ENCODE measurements around the gene CAMK4. TPM values are rescaled to one million over a fixed set of nuclear protein-coding genes. Genes with fewer than 3 reads are reported as not detected.

Gene CAMK4
- total and polyA plus RNA-seq, 9 of the 15 experiments (the other 6 are each of a cell fraction or from before 2014, with no cell fraction given) = 0.35 TPM; not detected in 8

DNA sequence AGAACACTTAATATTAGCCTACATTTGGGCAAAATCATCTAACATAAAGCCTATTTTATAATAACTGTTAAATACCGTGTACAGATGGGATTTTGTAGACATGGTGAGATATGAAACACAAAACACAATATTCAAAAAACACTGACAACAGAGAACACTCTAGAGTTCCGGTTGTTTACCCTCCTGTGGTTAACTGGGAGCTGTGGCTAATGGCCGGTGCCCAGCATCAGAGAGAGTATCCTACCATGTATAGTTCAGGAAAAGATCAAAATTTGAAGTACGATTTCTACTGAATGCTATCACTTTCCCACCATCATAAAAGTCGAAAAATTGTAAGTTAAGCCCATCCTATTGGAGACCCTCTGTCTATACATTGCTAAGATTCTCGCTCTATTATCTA, 2.4 kb downstream of the CAMK4 start:
- Histone ChIP-seq H2AFZ (ENCODE audit: low read depth, low read length) (no peak overlapping the region), H3K4me3 (no peak overlapping the region), H3K79me2 (ENCODE audit: control insufficient read depth, insufficient read depth, low read length) (no peaks in the 10 kb centered on the region), H3K27ac (ENCODE audit: extremely low read depth, low read depth, low read length) (no peak overlapping the region), H4K20me1 (replicated peaks; ENCODE audit: control insufficient read depth, insufficient read depth, low read length) (no peaks in the 10 kb centered on the region; the same call in 1 of the 2 replicates), H3K36me3 (ENCODE audit: control insufficient read depth, insufficient read depth, low read length) (no peaks in the 10 kb centered on the region), H3K9ac (ENCODE audit: insufficient read depth in 1 of 2, low read depth in 2 of 2, low read length in 2 of 2) (no peak overlapping the region), H3K4me2 (ENCODE audit: insufficient read depth, low read length) (no peak overlapping the region), H3K9me3 (replicated peaks; ENCODE audit: control insufficient read depth, insufficient read depth, low read depth, low read length) (no peaks in the 10 kb centered on the region), H3K9me1 (ENCODE audit: control insufficient read depth, insufficient read depth, low read length) (no peaks in the 10 kb centered on the region), H3K27me3 (ENCODE audit: control insufficient read depth in 2 of 2, insufficient read depth in 2 of 2, low read length in 2 of 2) (peaks cover 9 to 21% of the 10 kb centered on the region in 2 experiments; a peak in 4 of 5 replicates), H3K4me1 (replicated peaks in 1 of 2; ENCODE audit: control insufficient read depth in 2 of 2, insufficient read depth in 2 of 2, low read length in 2 of 2) (peaks cover 0 to 14% of the 10 kb centered on the region in 2 experiments; a peak in 3 of 5 replicates)
- TF ChIP-seq NR2C1 (IDR thresholded peaks at IDR 0.05) (no peak), NR2C1 (tag; IDR thresholded peaks at IDR 0.05) (no peak), ZNF717 (CRISPR knock-in tag; IDR thresholded peaks at IDR 0.05) (no peak), MCM3 (IDR thresholded peaks at IDR 0.05) (no peak), U2AF1 (optimal IDR thresholded peaks at IDR 0.05; ENCODE audit: low read depth, low read length) (no peak)
- TF ChIP-seq, protein P1, sequence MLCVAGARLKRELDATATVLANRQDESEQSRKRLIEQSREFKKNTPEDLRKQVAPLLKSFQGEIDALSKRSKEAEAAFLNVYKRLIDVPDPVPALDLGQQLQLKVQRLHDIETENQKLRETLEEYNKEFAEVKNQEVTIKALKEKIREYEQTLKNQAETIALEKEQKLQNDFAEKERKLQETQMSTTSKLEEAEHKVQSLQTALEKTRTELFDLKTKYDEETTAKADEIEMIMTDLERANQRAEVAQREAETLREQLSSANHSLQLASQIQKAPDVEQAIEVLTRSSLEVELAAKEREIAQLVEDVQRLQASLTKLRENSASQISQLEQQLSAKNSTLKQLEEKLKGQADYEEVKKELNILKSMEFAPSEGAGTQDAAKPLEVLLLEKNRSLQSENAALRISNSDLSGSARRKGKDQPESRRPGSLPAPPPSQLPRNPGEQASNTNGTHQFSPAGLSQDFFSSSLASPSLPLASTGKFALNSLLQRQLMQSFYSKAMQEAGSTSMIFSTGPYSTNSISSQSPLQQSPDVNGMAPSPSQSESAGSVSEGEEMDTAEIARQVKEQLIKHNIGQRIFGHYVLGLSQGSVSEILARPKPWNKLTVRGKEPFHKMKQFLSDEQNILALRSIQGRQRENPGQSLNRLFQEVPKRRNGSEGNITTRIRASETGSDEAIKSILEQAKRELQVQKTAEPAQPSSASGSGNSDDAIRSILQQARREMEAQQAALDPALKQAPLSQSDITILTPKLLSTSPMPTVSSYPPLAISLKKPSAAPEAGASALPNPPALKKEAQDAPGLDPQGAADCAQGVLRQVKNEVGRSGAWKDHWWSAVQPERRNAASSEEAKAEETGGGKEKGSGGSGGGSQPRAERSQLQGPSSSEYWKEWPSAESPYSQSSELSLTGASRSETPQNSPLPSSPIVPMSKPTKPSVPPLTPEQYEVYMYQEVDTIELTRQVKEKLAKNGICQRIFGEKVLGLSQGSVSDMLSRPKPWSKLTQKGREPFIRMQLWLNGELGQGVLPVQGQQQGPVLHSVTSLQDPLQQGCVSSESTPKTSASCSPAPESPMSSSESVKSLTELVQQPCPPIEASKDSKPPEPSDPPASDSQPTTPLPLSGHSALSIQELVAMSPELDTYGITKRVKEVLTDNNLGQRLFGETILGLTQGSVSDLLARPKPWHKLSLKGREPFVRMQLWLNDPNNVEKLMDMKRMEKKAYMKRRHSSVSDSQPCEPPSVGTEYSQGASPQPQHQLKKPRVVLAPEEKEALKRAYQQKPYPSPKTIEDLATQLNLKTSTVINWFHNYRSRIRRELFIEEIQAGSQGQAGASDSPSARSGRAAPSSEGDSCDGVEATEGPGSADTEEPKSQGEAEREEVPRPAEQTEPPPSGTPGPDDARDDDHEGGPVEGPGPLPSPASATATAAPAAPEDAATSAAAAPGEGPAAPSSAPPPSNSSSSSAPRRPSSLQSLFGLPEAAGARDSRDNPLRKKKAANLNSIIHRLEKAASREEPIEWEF (CRISPR knock-in tag; IDR thresholded peaks at IDR 0.05) = no peak
- BruUV-seq (replicated peaks) = no TSS peak
- WGBS (ENCODE audit: insufficient coverage, low coverage, missing lambda C conversion rate) = 2% methylated on average over 6 of the region's 6 CpGs
- FAIRE-seq (no peak), DNase-seq (ENCODE audit: extremely low read depth in 1 of 4, low spot score in 3 of 4) (no peak), ATAC-seq (no peak)
- CTCF ChIA-PET (ENCODE audit: low intra/inter-chr PET ratio) = no interaction called here
- POLR2A ChIA-PET = no interaction called here
- intact Hi-C loops (cut with micrococcal nuclease) (no loop called here), in situ Hi-C loops (cut with MboI) (no loop called here)
